Calu3 (cell line): ENCODE data around the gene MTUS2. TPM values are rescaled to one million over a fixed set of nuclear protein-coding genes. Genes with fewer than 3 reads are reported as not detected.
A peak's percentile ranks its signal among the peaks of the same experiment; 100 is the strongest.

ENCODE experiments used
- BruUV-seq: library from RNA; stranded (reverse); fragments of 400-500 nt; replicated peaks from 2 replicates; lab custom pipeline; 2021; lab: Mats Ljungman, UMichigan
- CTCF ChIA-PET: fragments of 300-600 bp; sonication (Branson Sonifier 250); formaldehyde crosslinking; loops from one replicate; lab custom pipeline; 2022; ENCODE audit warnings: antibody characterized with exemption; lab: Charles Lee
- DNase-seq: peaks from one replicate; pipeline ENCODE4 v3.0.0; 2022
- H3K27ac Mint-ChIP-seq: one replicate; pipeline ENCODE4 v1.8.0; 2022; ENCODE audit warnings: mixed read lengths; ENCODE audit not compliant: unreplicated experiment
- H3K27me3 Mint-ChIP-seq: one replicate; pipeline ENCODE4 v1.8.0; 2022; ENCODE audit warnings: mixed read lengths; ENCODE audit not compliant: unreplicated experiment
- H3K36me3 Mint-ChIP-seq: one replicate; pipeline ENCODE4 v1.8.0; 2022; ENCODE audit warnings: mild to moderate bottlenecking, moderate library complexity, mixed read lengths; ENCODE audit not compliant: insufficient read depth, unreplicated experiment
- H3K4me1 Mint-ChIP-seq: one replicate; pipeline ENCODE4 v1.8.0; 2022; ENCODE audit warnings: mild to moderate bottlenecking, low read depth, mixed read lengths; ENCODE audit not compliant: unreplicated experiment
- H3K4me3 Mint-ChIP-seq: one replicate; pipeline ENCODE4 v1.8.0; 2022; ENCODE audit warnings: mild to moderate bottlenecking, low read depth, moderate library complexity, mixed read lengths; ENCODE audit not compliant: unreplicated experiment
- H3K9me3 Mint-ChIP-seq: one replicate; pipeline ENCODE4 v1.8.0; 2022; ENCODE audit warnings: low read depth, mixed read lengths; ENCODE audit not compliant: unreplicated experiment
- CTCF ChIP-seq: fragments of 200-600 bp; IDR thresholded peaks from one replicate; pipeline ENCODE4 v1.8.0; 2022; ENCODE audit warnings: antibody characterized with exemption; ENCODE audit not compliant: unreplicated experiment
- intact Hi-C: fragments of 100-400 bp; cut with micrococcal nuclease; formaldehyde crosslinking; loops from one replicate; pipeline ENCODE4 v1.10.0; 2022; ENCODE audit not compliant: unreplicated experiment
- total RNA-seq: library from RNA; stranded (reverse); gene quantifications from 2 replicates; pipeline ENCODE4 v1.2.3, GENCODE V29; 2022

The MTUS2 gene
- total RNA-seq, 1 experiment from 2014 or later, result not detected

- Mint-ChIP-seq H3K36me3 (peaks cover 56% of the 10 kb centered on the region), H3K4me3 (no peak overlapping the region), H3K27ac (no peak overlapping the region), H3K9me3 (no peaks in the 10 kb centered on the region), H3K27me3 (no peaks in the 10 kb centered on the region), H3K4me1 (no peaks in the 10 kb centered on the region)
- no TSS peak for BruUV-seq
- peak; percentile 79 for TF ChIP-seq CTCF
- intact Hi-C loops, result loop anchor here (2.0 to 5.0 kb wide), 2 partner anchors 200 to 604 kb away; no protein-coding TSS in a partner anchor
- DNase-seq, result peak; percentile 75
- CTCF ChIA-PET, result interaction anchor here (1.4 to 1.6 kb wide), 2 partner anchors 200 to 205 kb away, joined by 3 to 7 read pairs; no protein-coding TSS in a partner anchor
These were observed 688.2 kb downstream of the MTUS2 start for GRCh38 chr13:29508130-29508875.

GRCh38 chr13:29508876-29509252, 688.7 kb downstream of the MTUS2 start:
- CTCF ChIA-PET, result interaction anchor here (1.4 kb wide), 1 partner anchor 199 kb away, joined by 7 read pairs; no protein-coding TSS in a partner anchor
- H3K4me1 Mint-ChIP-seq, result no peaks in the 10 kb centered on the region
- no peak for DNase-seq
- intact Hi-C loops, result loop anchor here (2.0 to 5.0 kb wide), 2 partner anchors 200 to 603 kb away; no protein-coding TSS in a partner anchor
- peaks cover 60% of the 10 kb centered on the region for H3K36me3 Mint-ChIP-seq
- no TSS peak for BruUV-seq
- H3K4me3 Mint-ChIP-seq, result no peak overlapping the region
- no peaks in the 10 kb centered on the region for H3K27me3 Mint-ChIP-seq
- H3K27ac Mint-ChIP-seq, result no peak overlapping the region
- no peaks in the 10 kb centered on the region for H3K9me3 Mint-ChIP-seq
- TF ChIP-seq CTCF, result no peak

- Mint-ChIP-seq H3K36me3 (peaks cover 62% of the 10 kb centered on the region), H3K27me3 (no peaks in the 10 kb centered on the region), H3K9me3 (no peaks in the 10 kb centered on the region), H3K4me3 (no peak overlapping the region), H3K27ac (no peak overlapping the region), H3K4me1 (no peaks in the 10 kb centered on the region)
- no TSS peak for BruUV-seq
- CTCF ChIA-PET, result no interaction called here
- intact Hi-C loops, result loop anchor here (2.0 to 5.0 kb wide), 2 partner anchors 199 to 602 kb away; no protein-coding TSS in a partner anchor
- TF ChIP-seq CTCF, result no peak
- no peak for DNase-seq
These were observed 690.0 kb downstream of the MTUS2 start for GRCh38 chr13:29509999-29510589.

GRCh38 chr13:29510651-29511084, 690.5 kb downstream of the MTUS2 start:
- H3K27ac Mint-ChIP-seq, result no peak overlapping the region
- no peak for TF ChIP-seq CTCF
- no peaks in the 10 kb centered on the region for H3K9me3 Mint-ChIP-seq
- intact Hi-C loops, result no loop called here
- no peak overlapping the region for H3K4me3 Mint-ChIP-seq
- no peaks in the 10 kb centered on the region for H3K4me1 Mint-ChIP-seq
- H3K36me3 Mint-ChIP-seq, result peaks cover 57% of the 10 kb centered on the region
- CTCF ChIA-PET, result no interaction called here
- H3K27me3 Mint-ChIP-seq, result no peaks in the 10 kb centered on the region
- DNase-seq, result no peak
- BruUV-seq, result no TSS peak
